ENCODE data around the gene ERBB4. TPM values are rescaled to one million over a fixed set of nuclear protein-coding genes. Genes with fewer than 3 reads are reported as not detected.

Gene ERBB4
- total RNA-seq, 1 experiment from 2014 or later: 0.04 TPM

DNA sequence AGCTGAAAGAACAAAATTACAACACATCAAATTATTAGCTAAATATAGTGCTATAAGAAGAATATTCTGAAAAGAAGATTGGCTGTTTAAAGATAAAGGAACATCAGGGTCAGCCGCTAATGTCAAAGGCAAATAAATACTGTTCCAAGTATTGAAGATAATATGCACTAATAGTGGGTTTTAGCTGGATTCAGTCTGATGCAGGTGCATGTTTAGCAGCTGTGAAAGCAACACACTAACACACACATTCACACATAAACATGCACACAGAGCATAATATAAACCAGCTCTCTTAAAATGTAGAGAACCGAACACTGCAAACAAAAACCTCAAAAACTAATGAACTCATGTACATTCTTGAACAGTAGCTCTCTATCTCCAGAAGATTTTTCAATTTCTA, 634.6 kb downstream of the ERBB4 start:
- no CpG with 5 or more reads among the region's 2 CpGs for WGBS (ENCODE audit: extremely low coverage, insufficient read length, low lambda C conversion rate)
- H2BK15ac ChIP-seq (ENCODE audit: low read depth, low read length): no peak overlapping the region
- no peak overlapping the region for H4K8ac ChIP-seq (replicated peaks; ENCODE audit: insufficient read length, low read depth, low read length)
- H3T11ph ChIP-seq (ENCODE audit: low read length): no peak overlapping the region
- H3K27me3 ChIP-seq (ENCODE audit: insufficient read depth, low read length): no peaks in the 10 kb centered on the region
- no peaks in the 10 kb centered on the region for H3K23me2 ChIP-seq (ENCODE audit: insufficient read length, low read depth, low read length, poor library complexity, severe bottlenecking)
- no peaks in the 10 kb centered on the region for H3K79me2 ChIP-seq (ENCODE audit: insufficient read depth, low read length)
- H2AFZ ChIP-seq (ENCODE audit: low read length): no peak overlapping the region
- no peak overlapping the region for H4K5ac ChIP-seq (ENCODE audit: insufficient read length, low read depth, low read length)
- H3K4me1 Mint-ChIP-seq: no peaks in the 10 kb centered on the region
- H3K79me1 ChIP-seq (ENCODE audit: insufficient read depth, low read depth, low read length, poor library complexity, severe bottlenecking): no peaks in the 10 kb centered on the region
- no peak overlapping the region for H3K4me2 ChIP-seq (ENCODE audit: insufficient read depth, insufficient read length, low read length)
- H2BK5ac ChIP-seq (ENCODE audit: insufficient read length, low read length): no peak overlapping the region
- no peaks in the 10 kb centered on the region for H3K4me1 ChIP-seq (ENCODE audit: insufficient read depth, low read length)
- no peak overlapping the region for H2BK12ac ChIP-seq (ENCODE audit: insufficient read length, low read depth, low read length)
- H3K14ac ChIP-seq (ENCODE audit: insufficient read depth, low read length): no peak overlapping the region
- H2BK20ac ChIP-seq (ENCODE audit: low read depth, low read length, poor library complexity, severe bottlenecking): no peak overlapping the region
- no peaks in the 10 kb centered on the region for H3K36me3 Mint-ChIP-seq (ENCODE audit: insufficient read depth in 1 of 3, low read depth in 3 of 3)
- no peak overlapping the region for H3K23ac ChIP-seq (ENCODE audit: insufficient read length, low read depth, low read length)
- no peak overlapping the region for H3K27ac Mint-ChIP-seq
- H3K4me3 Mint-ChIP-seq: no peak overlapping the region
- DNase-seq: no peak
- H3K4ac ChIP-seq (ENCODE audit: low read depth, low read length): no peak overlapping the region
- no peak overlapping the region for H3K18ac ChIP-seq (ENCODE audit: insufficient read length, low read depth, low read length)
- no peak overlapping the region for H2BK120ac ChIP-seq (ENCODE audit: low read depth, low read length, poor library complexity, severe bottlenecking)
- H3K56ac ChIP-seq (ENCODE audit: insufficient read length, low read depth, low read length): no peak overlapping the region
- H3K9me3 ChIP-seq (ENCODE audit: control insufficient read depth, low read depth, low read length): no peaks in the 10 kb centered on the region
- no peaks in the 10 kb centered on the region for H4K20me1 ChIP-seq (ENCODE audit: control insufficient read depth, insufficient read depth, insufficient read length)
- no peaks in the 10 kb centered on the region for H3K27me3 Mint-ChIP-seq (ENCODE audit: low read depth)
- H3K9me3 Mint-ChIP-seq: no peaks in the 10 kb centered on the region
- no peak overlapping the region for H3K27ac ChIP-seq (ENCODE audit: insufficient read length, low read depth, low read length)
- H4K91ac ChIP-seq (ENCODE audit: insufficient read length, low read depth, low read length): no peak overlapping the region
- TF ChIP-seq, protein P1, sequence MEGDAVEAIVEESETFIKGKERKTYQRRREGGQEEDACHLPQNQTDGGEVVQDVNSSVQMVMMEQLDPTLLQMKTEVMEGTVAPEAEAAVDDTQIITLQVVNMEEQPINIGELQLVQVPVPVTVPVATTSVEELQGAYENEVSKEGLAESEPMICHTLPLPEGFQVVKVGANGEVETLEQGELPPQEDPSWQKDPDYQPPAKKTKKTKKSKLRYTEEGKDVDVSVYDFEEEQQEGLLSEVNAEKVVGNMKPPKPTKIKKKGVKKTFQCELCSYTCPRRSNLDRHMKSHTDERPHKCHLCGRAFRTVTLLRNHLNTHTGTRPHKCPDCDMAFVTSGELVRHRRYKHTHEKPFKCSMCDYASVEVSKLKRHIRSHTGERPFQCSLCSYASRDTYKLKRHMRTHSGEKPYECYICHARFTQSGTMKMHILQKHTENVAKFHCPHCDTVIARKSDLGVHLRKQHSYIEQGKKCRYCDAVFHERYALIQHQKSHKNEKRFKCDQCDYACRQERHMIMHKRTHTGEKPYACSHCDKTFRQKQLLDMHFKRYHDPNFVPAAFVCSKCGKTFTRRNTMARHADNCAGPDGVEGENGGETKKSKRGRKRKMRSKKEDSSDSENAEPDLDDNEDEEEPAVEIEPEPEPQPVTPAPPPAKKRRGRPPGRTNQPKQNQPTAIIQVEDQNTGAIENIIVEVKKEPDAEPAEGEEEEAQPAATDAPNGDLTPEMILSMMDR (conservative IDR thresholded peaks at IDR 0.05): no peak
- H3K9ac ChIP-seq (ENCODE audit: extremely low read depth, insufficient read length, low read length): no peak overlapping the region
- no peak overlapping the region for H2AK5ac ChIP-seq (ENCODE audit: insufficient read length, low read length)

Measured in H9 (cell line).